ENCODE results near the gene ACIN1.

Gene ACIN1

GRCh38 chr14:23105348-23105824, 10.4 kb upstream of the ACIN1 start:
- TF ChIP-seq USF1 (IDR thresholded peaks at IDR 0.05) (no peak), REST (IDR thresholded peaks at IDR 0.05; ENCODE audit: low read depth) (no peak), ZBTB7A (IDR thresholded peaks at IDR 0.05; ENCODE audit: low read depth) (no peak), EGR1 (IDR thresholded peaks at IDR 0.05) (no peak), YY1 (IDR thresholded peaks at IDR 0.05; ENCODE audit: low read depth) (no peak), RAD21 (IDR thresholded peaks at IDR 0.05; ENCODE audit: low read depth) (no peak), MAX (IDR thresholded peaks at IDR 0.05) (no peak), NFIC (IDR thresholded peaks at IDR 0.05) (no peak), CEBPB (IDR thresholded peaks at IDR 0.05) (no peak), CREB1 (IDR thresholded peaks at IDR 0.05; ENCODE audit: low read depth) (no peak), TAF1 (IDR thresholded peaks at IDR 0.05; ENCODE audit: low read depth) (no peak), TEAD4 (IDR thresholded peaks at IDR 0.05) (no peak), EP300 (IDR thresholded peaks at IDR 0.05; ENCODE audit: borderline replicate concordance) (no peak), TCF12 (IDR thresholded peaks at IDR 0.05; ENCODE audit: low read depth) (no peak), FOXM1 (IDR thresholded peaks at IDR 0.05; ENCODE audit: borderline replicate concordance, low read depth) (no peak)

- TF ChIP-seq RAD21 (IDR thresholded peaks at IDR 0.05; ENCODE audit: low read depth) = no peak
- TF ChIP-seq CREB1 (IDR thresholded peaks at IDR 0.05; ENCODE audit: low read depth) = no peak
- no peak for TF ChIP-seq REST (IDR thresholded peaks at IDR 0.05; ENCODE audit: low read depth)
- TF ChIP-seq EP300 (IDR thresholded peaks at IDR 0.05; ENCODE audit: borderline replicate concordance) = no peak
- TF ChIP-seq NFIC (IDR thresholded peaks at IDR 0.05) = no peak
These were observed 9.8 kb upstream of the ACIN1 start, which contains the start of gene CIROP for GRCh38 chr14:23104591-23105347. Gene CIROP, minus strand, starts transcription at chr14:23104989. Its CDS starts 69 bp downstream, at chr14:23104920.

GRCh38 chr14:23104070-23104590, 9.2 kb upstream of the ACIN1 start:
- TF ChIP-seq USF1 (IDR thresholded peaks at IDR 0.05) (no peak), ZBTB7A (IDR thresholded peaks at IDR 0.05; ENCODE audit: low read depth) (no peak), CREB1 (IDR thresholded peaks at IDR 0.05; ENCODE audit: low read depth) (no peak), FOXM1 (IDR thresholded peaks at IDR 0.05; ENCODE audit: borderline replicate concordance, low read depth) (no peak), RAD21 (IDR thresholded peaks at IDR 0.05; ENCODE audit: low read depth) (no peak), REST (IDR thresholded peaks at IDR 0.05; ENCODE audit: low read depth) (no peak), EGR1 (IDR thresholded peaks at IDR 0.05) (no peak), MAX (IDR thresholded peaks at IDR 0.05) (no peak)

- TF ChIP-seq EP300 (IDR thresholded peaks at IDR 0.05; ENCODE audit: borderline replicate concordance) (no peak), TAF1 (IDR thresholded peaks at IDR 0.05; ENCODE audit: low read depth) (no peak), TEAD4 (IDR thresholded peaks at IDR 0.05) (no peak), REST (IDR thresholded peaks at IDR 0.05; ENCODE audit: low read depth) (no peak), ZBTB7A (IDR thresholded peaks at IDR 0.05; ENCODE audit: low read depth) (no peak), MAX (IDR thresholded peaks at IDR 0.05) (no peak), CREB1 (IDR thresholded peaks at IDR 0.05; ENCODE audit: low read depth) (no peak), FOXM1 (IDR thresholded peaks at IDR 0.05; ENCODE audit: borderline replicate concordance, low read depth) (no peak), TCF12 (IDR thresholded peaks at IDR 0.05; ENCODE audit: low read depth) (no peak), USF1 (IDR thresholded peaks at IDR 0.05) (no peak), RAD21 (IDR thresholded peaks at IDR 0.05; ENCODE audit: low read depth) (no peak), YY1 (IDR thresholded peaks at IDR 0.05; ENCODE audit: low read depth) (no peak), CEBPB (IDR thresholded peaks at IDR 0.05) (no peak), EGR1 (IDR thresholded peaks at IDR 0.05) (no peak), NFIC (IDR thresholded peaks at IDR 0.05) (no peak)
These were observed 8.6 kb upstream of the ACIN1 start for GRCh38 chr14:23103581-23103980.

Data from Ishikawa (cell line).